MM.1S (cell line): ENCODE results near the gene ADD3.

Source experiments
- EZH2 ChIP-seq: fragments of 300-600 bp; sonication (generic); optimal IDR thresholded peaks from 2 replicates; pipeline ENCODE3; 2017; ENCODE audit warnings: low read depth, mild to moderate bottlenecking, antibody characterized with exemption, low read length, mixed read lengths
- EZH2phosphoT487 ChIP-seq: fragments of 300-600 bp; sonication (generic); IDR thresholded peaks from 2 replicates; pipeline ENCODE4 v1.6.1; 2018; ENCODE audit warnings: antibody characterized with exemption, low read length
- TF ChIP-seq, protein P1 (sequence below): fragments of 300-600 bp; sonication (generic); IDR thresholded peaks from 2 replicates; pipeline ENCODE4 v1.5.1; 2016; ENCODE audit warnings: antibody characterized with exemption, low read length, mixed read lengths

DNA sequence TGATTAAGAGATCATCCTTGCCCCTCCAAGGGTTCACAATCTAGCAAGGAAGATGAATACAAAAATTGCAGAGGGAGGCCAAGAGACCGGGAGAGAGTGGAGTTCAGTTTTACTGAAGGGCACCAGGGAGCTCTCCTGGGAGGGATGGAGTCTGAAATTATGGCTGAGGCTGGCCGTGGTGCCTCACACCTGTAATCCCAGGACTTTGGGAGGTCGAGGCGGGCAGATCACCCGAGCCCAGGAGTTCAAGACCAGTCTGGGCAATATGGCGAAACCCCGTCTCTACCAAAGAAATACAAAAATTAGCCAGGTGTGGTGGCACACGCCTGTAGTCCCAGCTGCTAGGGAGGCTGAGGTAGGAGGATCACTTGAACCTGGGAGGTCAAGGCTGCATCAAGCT, 148.3 kb downstream of the ADD3 start:
- TF ChIP-seq, protein P1, sequence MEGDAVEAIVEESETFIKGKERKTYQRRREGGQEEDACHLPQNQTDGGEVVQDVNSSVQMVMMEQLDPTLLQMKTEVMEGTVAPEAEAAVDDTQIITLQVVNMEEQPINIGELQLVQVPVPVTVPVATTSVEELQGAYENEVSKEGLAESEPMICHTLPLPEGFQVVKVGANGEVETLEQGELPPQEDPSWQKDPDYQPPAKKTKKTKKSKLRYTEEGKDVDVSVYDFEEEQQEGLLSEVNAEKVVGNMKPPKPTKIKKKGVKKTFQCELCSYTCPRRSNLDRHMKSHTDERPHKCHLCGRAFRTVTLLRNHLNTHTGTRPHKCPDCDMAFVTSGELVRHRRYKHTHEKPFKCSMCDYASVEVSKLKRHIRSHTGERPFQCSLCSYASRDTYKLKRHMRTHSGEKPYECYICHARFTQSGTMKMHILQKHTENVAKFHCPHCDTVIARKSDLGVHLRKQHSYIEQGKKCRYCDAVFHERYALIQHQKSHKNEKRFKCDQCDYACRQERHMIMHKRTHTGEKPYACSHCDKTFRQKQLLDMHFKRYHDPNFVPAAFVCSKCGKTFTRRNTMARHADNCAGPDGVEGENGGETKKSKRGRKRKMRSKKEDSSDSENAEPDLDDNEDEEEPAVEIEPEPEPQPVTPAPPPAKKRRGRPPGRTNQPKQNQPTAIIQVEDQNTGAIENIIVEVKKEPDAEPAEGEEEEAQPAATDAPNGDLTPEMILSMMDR = no peak
- TF ChIP-seq EZH2 (no peak), EZH2phosphoT487 (no peak)
